ENCODE data around the gene BPIFB6.

- no peak for TF ChIP-seq EZH2 (IDR thresholded peaks at IDR 0.05; ENCODE audit: low read length, unreplicated experiment)
- no peak for TF ChIP-seq CTCF (conservative IDR thresholded peaks at IDR 0.05; ENCODE audit: low read depth, low read length)
These were observed 2.7 kb downstream of the BPIFB6 start for GRCh38 chr20:33034115-33034514.

Measured in PC-3 (cell line).